ENCODE data around the gene CTTNBP2.

CTTNBP2 gene

DNA sequence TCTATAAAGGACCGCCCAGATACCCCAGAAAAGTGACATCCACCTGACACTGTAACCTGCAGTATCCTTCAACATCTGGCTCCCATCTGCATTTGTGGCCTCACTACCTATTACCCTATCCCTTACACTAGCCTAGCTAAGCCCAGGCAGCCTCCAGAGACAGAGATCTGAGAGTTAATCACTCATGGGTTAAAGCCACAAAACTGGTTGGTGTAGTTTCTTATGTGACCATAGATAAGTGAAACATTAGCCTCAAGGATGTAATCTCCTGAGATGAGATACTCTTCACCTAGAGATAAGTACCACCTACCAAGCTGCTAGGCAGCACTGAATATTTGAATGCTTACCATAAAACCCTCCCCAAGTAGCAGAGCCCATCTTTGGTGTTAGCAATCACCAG is 35.4 kb downstream of the CTTNBP2 start:
- TF ChIP-seq CTCF (conservative IDR thresholded peaks at IDR 0.05): no peak
- H3K27ac ChIP-seq: no peak overlapping the region

DNA sequence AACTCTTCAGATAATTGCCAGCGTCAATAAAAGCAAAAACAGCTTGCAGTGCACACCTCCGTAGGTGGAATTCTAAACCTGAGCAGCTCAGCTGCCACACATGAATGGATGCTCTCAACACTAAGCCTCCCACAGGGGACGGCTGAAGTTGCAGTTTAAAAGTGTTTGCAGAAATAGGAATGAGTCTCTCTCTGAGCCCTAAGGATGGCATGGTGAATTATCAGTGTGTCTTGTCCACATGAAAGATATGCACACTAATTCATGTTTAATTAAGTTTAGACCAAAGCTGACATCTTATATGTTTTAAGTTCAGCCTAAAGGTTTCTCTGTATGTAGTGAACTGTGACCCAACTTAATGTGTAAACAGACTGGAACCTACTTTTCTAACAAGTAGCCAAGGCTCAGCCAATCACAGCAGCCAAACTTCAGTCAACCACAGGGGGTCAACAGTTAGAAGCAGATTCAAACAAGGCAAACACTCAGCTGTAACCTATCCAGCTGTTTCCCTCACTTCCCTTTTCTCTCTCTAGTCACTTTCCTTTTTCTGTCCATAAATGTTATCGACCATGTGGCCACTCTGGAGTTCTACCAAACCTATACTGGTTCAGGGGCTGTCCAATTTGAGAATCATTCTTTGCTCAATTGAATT is 38.1 kb downstream of the CTTNBP2 start:
- TF ChIP-seq CTCF (conservative IDR thresholded peaks at IDR 0.05): peak; percentile 39
- peak overlapping the region; percentile 32 for H3K27ac ChIP-seq

GRCh38 chr7:117830422-117830954 is 42.8 kb downstream of the CTTNBP2 start:
- H3K27ac ChIP-seq: no peak overlapping the region
- TF ChIP-seq CTCF (conservative IDR thresholded peaks at IDR 0.05): no peak

DNA sequence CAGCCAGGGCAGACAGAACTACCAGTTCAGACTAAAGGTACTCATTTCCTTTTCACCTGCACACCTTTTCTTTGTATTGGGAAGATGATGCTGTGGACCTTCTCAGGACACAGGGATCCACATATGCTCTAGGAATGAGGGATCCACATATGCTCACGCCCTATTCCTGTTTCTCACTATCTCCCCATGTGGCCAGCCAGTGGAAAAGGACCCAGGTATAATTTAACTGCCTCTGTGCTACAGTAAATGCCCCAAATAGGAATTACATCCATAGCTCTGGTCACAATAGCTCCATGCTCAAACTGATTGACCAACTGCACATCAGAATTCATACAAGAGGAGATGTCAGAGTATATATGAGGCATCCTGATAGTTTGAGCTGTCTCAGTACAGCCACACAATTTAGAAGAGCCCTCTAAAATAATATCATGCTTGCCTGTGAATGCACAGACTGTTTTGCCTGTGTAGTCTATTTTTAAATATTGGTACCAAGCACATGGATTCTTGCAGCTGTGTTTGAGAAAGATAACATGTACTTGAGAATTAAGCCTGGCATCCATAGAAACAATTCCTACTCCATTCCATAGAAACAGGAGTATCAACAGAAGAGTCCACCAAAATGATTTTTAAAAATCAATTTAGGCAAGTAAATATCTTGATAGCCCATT is 43.7 kb downstream of the CTTNBP2 start:
- 0 out of 2 replicates have a peak, but pooled peaks have one; percentile 11 for TF ChIP-seq CTCF (conservative IDR thresholded peaks at IDR 0.05)
- no peak overlapping the region for H3K27ac ChIP-seq

- no peak overlapping the region for H3K27ac ChIP-seq
- no peak for TF ChIP-seq CTCF (conservative IDR thresholded peaks at IDR 0.05)
Measured at GRCh38 chr7:117828825-117829224, 44.4 kb downstream of the CTTNBP2 start.

DNA sequence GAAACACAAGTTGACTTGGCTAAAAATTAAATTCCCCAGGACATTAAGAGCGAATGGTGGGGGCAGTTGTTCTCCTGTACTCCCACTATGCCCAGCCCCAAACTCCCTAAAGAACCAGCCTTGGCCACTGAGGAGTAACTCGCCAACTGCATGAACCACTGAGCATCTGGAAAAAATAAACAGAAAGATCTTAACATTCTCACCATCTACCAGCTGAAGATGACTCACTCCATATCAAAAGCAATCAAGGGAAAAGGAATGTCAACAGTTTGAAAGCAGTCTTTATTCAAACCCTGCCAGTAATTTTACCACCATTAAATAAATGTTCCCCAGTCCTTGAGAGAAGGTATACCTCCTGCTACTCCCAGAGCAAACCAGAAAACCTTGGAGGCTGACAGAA is 45.4 kb downstream of the CTTNBP2 start:
- H3K27ac ChIP-seq: no peak overlapping the region; the same call in 1 of the 2 replicates
- TF ChIP-seq CTCF (conservative IDR thresholded peaks at IDR 0.05): no peak

- TF ChIP-seq CTCF (conservative IDR thresholded peaks at IDR 0.05): no peak
- H3K27ac ChIP-seq: no peak overlapping the region
Measured at GRCh38 chr7:117825132-117825531, 48.1 kb downstream of the CTTNBP2 start.
